G401 (cell line): ENCODE measurements around the gene GGT1. TPM values are rescaled to one million over a fixed set of nuclear protein-coding genes. Genes with fewer than 3 reads are reported as not detected.
"Not testable (repeated sequence)": the region's sequence is repeated elsewhere in the genome, so short reads cannot be mapped to it uniquely, and the experiment has no call there.

Source experiments
- DNase-seq: peaks from one replicate; pipeline ENCODE4 v3.0.0-alpha.2; 2015; ENCODE audit warnings: low spot score
- in situ Hi-C: cut with HindIII; loops from 2 replicates; pipeline ENCODE4 v1.10.0; 2016; ENCODE audit warnings: low sequenced_read_pairs, mixed read lengths
- total RNA-seq: library from RNA; depleted of rRNA; stranded (reverse); fragments of >200 nt; shearing (Covaris generic); gene quantifications from 2 replicates; pipeline ENCODE4 v1.2.3, GENCODE V29; 2014

Gene GGT1
- total RNA-seq, 1 experiment from 2014 or later = 99.6 TPM

DNA sequence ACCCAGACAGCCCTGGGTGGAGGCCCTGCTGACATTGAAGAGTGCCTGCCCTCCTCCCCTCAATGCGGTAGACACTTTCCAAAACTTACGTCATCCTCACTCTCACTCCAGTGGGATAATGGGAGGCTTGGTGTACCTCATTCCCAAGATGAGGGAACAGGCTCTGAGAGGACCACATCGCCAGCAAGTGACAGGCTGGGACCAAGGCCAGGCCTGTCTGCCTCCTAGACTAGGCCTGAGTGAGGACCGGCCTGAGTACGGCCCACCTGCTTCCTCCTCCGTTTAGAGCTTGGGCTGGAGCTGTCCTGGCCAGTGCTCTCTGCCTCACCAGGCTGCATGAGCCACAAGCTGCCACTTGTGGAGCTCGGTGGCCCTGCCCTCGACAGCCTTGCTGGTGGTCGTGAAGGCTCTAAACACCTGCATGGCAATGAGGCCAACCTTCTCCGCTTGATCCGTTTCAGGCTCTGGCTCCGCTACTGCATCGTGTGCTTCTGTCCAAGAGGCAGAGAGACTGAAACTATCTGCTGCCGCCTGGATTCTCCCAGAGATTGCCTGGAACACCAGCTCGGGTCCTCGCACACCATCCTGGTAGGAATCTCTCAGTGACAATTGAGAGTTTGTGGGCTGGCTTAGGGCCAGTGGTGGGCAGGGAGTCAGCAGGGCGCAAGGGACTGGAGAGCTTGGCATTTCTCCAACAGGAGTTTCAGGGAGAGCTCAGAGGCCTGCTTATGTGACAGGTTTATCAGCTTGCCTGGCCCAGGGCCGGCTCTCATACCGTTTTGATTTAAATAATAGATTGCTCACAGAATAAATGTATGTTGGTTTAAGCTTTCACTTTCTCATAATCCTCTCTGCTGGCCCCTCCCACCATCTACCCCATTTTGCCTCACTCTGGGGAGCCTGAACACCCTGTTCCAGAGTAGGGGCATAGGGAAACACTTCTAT lies 19.5 kb upstream of the GGT1 start:
- in situ Hi-C loops = no loop called here
- DNase-seq = no peak

GRCh38 chr22:24584166-24584790 lies 18.7 kb upstream of the GGT1 start:
- no peak for DNase-seq
- in situ Hi-C loops = no loop called here

GRCh38 chr22:24584871-24585411 lies 18.1 kb upstream of the GGT1 start:
- in situ Hi-C loops = no loop called here
- no peak for DNase-seq

- no peak for DNase-seq
- in situ Hi-C loops = no loop called here
Observed at GRCh38 chr22:24585461-24585860, 17.5 kb upstream of the GGT1 start.

DNA sequence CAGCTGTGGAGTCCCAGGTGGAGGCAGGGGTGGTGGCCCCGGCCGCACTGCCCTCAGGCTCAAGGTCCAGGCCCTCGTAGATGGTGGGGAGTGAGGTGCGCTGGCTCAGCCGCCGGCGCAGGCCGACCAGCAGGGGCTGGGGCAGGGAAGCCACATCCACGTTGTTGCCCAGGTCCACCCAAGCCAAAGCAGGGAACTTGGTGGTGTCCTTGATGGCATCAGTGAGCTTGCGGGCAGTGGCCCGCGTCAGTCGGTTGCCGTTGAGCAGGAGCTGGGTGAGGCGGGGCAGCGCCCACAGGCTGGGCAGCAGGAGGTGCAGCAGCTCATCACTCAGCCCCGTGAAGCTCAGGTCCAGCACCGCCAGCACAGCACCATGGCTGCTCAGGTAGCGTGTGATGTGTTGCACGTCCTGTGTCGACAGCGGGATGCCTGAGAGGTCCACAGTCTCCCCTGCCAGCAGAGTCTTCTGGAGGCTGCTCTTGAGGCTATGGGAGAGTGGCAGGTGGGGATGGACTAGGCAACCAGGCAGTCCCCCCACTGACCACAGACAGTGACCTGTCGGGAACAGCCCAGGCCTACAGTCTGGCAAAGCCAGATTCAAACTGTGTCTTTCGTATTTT lies 17.0 kb upstream of the GGT1 start:
- DNase-seq = no peak
- in situ Hi-C loops = no loop called here

- DNase-seq = no peak
- in situ Hi-C loops = no loop called here
Observed at GRCh38 chr22:24587251-24587650, 15.7 kb upstream of the GGT1 start.

GRCh38 chr22:24587948-24588347 lies 15.0 kb upstream of the GGT1 start:
- DNase-seq = no peak

GRCh38 chr22:24588381-24588756 lies 14.6 kb upstream of the GGT1 start:
- in situ Hi-C loops = no loop called here
- peak; percentile 30 for DNase-seq

More at GRCh38 chr22:24587948-24588347, 15.0 kb upstream of the GGT1 start:
- in situ Hi-C loops = no loop called here

DNA sequence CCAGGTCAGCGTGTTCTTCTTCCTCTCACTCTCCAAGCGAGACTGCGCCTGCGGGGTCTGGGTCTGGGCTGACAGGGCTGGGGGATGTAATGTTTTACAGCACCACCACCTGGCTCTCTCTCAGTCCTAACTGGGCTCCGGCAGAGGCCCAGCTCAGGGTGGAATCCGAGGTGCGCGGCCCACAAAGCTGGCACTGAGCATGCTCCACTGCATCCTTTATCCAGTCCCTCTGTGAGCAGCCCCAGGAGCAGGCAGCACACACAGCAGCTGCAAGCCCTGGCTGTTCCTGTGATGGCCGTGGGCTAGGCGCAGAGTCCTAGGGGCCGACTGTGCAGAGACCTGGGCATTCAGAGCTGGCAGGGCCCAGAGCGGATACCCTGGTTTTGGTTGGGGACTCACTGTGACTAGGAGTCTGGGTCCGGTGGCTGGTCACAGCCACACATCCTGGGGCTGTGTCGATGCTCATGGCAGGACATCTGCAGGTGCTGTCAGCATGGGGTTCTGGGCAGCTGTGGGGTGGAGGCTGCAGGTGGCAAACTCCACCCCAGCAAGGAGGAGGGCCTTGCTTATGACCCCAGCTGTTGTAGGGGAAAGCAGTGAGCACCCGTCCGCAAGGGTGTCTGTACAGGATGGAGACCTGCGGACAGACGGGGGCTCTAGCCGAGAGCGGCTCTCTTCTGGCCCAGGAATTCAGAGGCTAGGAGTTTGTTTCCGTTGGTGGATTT lies 14.1 kb upstream of the GGT1 start:
- in situ Hi-C loops = no loop called here
- DNase-seq = no peak

- in situ Hi-C loops = no loop called here
- DNase-seq = no peak
Observed at GRCh38 chr22:24589518-24590030, 13.4 kb upstream of the GGT1 start.

- DNase-seq = no peak
- in situ Hi-C loops = no loop called here
Observed at GRCh38 chr22:24590596-24591173, 12.3 kb upstream of the GGT1 start.

DNA sequence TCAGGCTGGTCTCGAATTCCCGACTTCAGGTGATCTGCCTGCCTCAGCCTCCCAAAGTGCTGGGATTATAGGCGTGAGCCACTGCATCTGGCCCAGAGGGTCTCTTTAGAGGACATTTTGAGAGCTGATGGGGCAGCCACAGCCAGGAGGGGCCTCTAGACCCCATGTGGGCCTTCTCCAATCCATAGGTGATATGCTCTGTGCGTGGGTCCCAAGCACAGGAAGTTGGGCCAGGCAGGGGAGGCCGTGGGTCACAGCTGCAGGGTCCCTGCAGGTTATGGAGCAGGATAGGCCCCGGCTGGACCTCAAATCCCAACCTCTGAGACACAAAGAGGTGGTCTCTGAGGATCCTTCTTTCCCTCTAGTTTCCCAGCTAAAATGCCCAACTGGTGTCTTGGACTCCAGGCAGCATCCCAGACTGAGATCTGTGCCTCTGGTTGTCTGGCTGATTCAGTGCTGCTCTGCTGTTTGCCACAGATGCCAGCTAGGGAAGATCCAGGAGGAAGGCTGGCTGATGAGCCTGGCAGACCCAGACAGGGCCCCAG lies 11.6 kb upstream of the GGT1 start:
- in situ Hi-C loops = no loop called here
- no peak for DNase-seq

GRCh38 chr22:24592058-24592850 lies 10.7 kb upstream of the GGT1 start:
- DNase-seq = peak; percentile 60
- in situ Hi-C loops = no loop called here

DNA sequence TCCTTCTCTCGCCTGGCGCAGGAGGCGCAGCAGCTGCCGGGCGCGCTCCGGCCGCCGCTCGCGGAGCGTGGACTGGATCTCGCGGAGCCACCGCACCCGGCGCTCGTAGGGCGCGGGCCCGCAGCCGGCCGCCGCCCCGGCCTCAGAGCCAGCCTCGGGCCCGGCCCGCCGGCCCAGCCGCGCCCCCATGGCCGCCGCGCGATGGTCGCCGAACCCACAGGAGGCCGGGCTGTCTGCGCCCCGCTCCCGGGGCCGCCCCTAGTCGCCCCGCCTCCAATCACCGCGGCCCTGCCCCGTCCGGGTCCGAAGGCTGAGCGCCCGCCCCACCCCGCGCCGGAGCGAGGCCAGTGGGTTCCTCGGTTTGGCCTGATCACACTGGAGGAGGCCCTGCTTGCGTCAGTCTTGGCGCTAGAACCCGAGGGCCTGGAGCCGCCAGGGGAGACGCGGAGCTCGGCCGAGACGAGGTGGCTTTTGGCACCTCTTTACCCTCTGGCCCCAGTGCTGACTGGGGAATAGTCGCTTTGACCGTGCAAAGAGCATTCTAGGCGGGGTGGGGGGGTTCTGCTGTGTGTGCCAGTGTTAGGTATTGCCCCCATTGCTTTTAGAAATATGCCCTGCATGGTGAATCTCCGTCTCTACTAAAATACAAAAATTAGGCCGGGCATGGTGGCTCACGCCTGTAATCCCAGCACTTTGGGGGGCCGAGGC lies 10.0 kb upstream of the GGT1 start, which contains the start of gene LRRC75B:
Gene LRRC75B, minus strand, starts transcription at position 223 of the 708 bp plus-strand sequence. Its CDS starts 34 bp downstream, at position 189.
- in situ Hi-C loops = no loop called here
- peak; percentile 87 for DNase-seq

DNA sequence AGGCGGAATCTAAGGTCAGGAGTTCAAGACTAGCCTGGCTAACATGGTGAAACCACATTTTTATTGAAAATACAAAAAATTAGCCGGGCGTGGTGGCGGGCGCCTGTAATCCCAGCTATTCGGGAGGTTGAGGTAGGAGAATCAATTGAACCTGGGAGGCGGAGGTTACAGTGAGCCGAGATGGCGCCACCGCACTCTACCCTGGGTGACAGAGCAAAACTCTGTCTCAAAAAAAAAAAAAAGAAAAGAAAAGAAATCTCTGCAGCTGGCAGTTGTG lies 9.5 kb upstream of the GGT1 start:
- DNase-seq, in situ Hi-C loops: not testable (repeated sequence)

GRCh38 chr22:24593836-24594568 lies 9.0 kb upstream of the GGT1 start:
- in situ Hi-C loops = no loop called here
- DNase-seq = no peak
